Peyer's patch (tissue), 4 donors: Measurements from ENCODE around the gene ALPI. TPM values are rescaled to one million over a fixed set of nuclear protein-coding genes. Genes with fewer than 3 reads are reported as not detected.

Experiments
- DNase-seq, 3 donors: peaks; one replicate each; pipeline ENCODE4 v3.0.0-alpha.2; 2017 to 2019
- H3K27ac ChIP-seq, 4 donors: fragments of 200-600 bp; sonication (generic); one replicate each; pipeline ENCODE4 v1.5.1; 2016 to 2019
- H3K27me3 ChIP-seq, 2 donors: fragments of 200-600 bp; sonication (generic); one replicate each; pipeline ENCODE4 v1.5.1; 2019
- H3K36me3 ChIP-seq, 3 donors: fragments of 200-600 bp; sonication (generic); one replicate each; pipeline ENCODE4 v1.5.1; 2016 to 2019
- H3K4me1 ChIP-seq, 4 donors: fragments of 200-600 bp; sonication (generic); one replicate each; pipeline ENCODE4 v1.5.1; 2016 to 2019
- H3K4me3 ChIP-seq, 4 donors: fragments of 200-600 bp; sonication (generic); 1 replicate in 3 of 4; 2 replicates in 1 of 4; pipeline ENCODE4 v1.5.1; 2016 to 2019; ENCODE audit warnings: mild to moderate bottlenecking in 1 of 4
- H3K9me3 ChIP-seq, 4 donors: fragments of 200-600 bp; sonication (generic); one replicate each; pipeline ENCODE4 v1.5.1; 2016 to 2019; ENCODE audit warnings: mild to moderate bottlenecking in 1 of 4
- POLR2A ChIP-seq, 2 donors: fragments of 450-650 bp; IDR thresholded peaks; one replicate each; pipeline ENCODE4 v1.5.1; 2017; ENCODE audit warnings: antibody characterized with exemption in 2 of 2, mild to moderate bottlenecking in 2 of 2, moderate library complexity in 2 of 2
- total RNA-seq, 4 donors: library from RNA; depleted of rRNA; stranded (reverse); fragments of >200 nt; gene quantifications; one replicate each; pipeline ENCODE4 v1.1.0, GENCODE V29; 2016
- TF ChIP-seq, protein P1 (sequence below), 6 experiments: fragments of 450-650 bp in 4 of 6; fragments of 200-600 bp in 2 of 6; sonication (generic) in 1 of 6; IDR thresholded peaks; one replicate each; pipeline ENCODE4 v1.5.1; 2017 to 2019; ENCODE audit warnings: antibody characterized with exemption in 6 of 6, mild to moderate bottlenecking in 3 of 6, moderate library complexity in 1 of 6

Gene ALPI
- total RNA-seq, 4 donors from 2014 or later = 22.3 to 473 (median 350) TPM

DNA sequence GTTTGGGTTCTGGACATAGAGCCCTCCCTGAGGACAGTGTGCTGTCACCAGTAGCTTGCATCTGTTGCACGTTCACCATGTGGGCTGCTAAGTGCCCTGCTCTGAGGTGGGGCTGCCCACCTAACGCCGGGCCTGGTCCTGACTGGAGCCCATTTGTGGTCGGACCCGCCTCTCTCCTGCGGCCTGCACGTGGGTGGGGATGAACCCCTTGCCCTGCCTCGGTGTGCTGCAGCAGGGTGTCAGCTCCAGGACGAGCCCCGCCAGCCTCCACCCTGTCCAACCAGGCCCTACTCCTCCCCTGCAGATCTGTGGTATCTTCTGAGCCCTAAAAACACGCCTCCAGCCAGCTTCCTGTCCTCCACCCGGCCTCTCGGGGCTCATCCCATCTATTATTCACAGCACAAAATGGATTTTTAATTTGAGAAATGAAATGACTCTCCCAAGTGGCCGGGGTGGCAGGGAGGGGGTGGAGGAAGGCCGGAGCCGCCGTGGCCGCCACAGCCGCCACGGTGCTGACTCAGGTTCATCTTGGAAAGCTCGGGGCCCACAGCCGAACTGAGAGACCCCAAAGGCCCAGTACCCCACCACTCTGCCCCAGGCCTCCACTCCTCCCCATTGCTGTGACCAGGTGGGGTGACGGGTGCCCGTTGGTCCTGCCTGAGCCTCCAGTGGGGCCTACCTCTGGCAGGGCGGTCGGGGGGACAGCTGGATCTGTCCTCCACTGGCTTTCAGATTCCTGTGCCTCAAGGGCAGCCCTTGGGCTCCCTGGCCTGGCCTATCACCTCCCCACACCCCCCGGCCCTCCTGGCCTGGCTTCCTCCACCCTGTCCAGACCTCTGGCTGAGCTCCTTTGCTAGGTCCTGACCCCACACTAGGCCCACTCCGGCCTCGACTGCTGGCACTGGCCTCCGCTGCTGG lies 34.5 kb downstream of the ALPI start:
- DNase-seq = peak in 1 of 3 donors; percentile 46
- no peak overlapping the region for H3K27ac ChIP-seq
- peaks cover 0 to 19% (median 9%) of the 10 kb centered on the region in 4 donors for H3K4me1 ChIP-seq
- no peaks in the 10 kb centered on the region for H3K36me3 ChIP-seq
- H3K27me3 ChIP-seq = peaks cover 0 to 21% of the 10 kb centered on the region in 2 donors
- TF ChIP-seq POLR2A (IDR thresholded peaks at IDR 0.05) = no peak
- TF ChIP-seq, protein P1, sequence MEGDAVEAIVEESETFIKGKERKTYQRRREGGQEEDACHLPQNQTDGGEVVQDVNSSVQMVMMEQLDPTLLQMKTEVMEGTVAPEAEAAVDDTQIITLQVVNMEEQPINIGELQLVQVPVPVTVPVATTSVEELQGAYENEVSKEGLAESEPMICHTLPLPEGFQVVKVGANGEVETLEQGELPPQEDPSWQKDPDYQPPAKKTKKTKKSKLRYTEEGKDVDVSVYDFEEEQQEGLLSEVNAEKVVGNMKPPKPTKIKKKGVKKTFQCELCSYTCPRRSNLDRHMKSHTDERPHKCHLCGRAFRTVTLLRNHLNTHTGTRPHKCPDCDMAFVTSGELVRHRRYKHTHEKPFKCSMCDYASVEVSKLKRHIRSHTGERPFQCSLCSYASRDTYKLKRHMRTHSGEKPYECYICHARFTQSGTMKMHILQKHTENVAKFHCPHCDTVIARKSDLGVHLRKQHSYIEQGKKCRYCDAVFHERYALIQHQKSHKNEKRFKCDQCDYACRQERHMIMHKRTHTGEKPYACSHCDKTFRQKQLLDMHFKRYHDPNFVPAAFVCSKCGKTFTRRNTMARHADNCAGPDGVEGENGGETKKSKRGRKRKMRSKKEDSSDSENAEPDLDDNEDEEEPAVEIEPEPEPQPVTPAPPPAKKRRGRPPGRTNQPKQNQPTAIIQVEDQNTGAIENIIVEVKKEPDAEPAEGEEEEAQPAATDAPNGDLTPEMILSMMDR (IDR thresholded peaks at IDR 0.05) = no peak
- no peak overlapping the region for H3K4me3 ChIP-seq
- H3K9me3 ChIP-seq = no peaks in the 10 kb centered on the region

- H3K36me3 ChIP-seq = no peaks in the 10 kb centered on the region
- peaks cover 0 to 14% of the 10 kb centered on the region in 2 donors for H3K27me3 ChIP-seq
- H3K9me3 ChIP-seq = no peaks in the 10 kb centered on the region
- TF ChIP-seq, protein P1 (IDR thresholded peaks at IDR 0.05) = no peak
- TF ChIP-seq POLR2A (IDR thresholded peaks at IDR 0.05) = no peak
- H3K4me1 ChIP-seq = peaks cover 0 to 16% (median 6%) of the 10 kb centered on the region in 4 donors
- peak in 1 of 3 donors; percentile 25 for DNase-seq
- no peak overlapping the region for H3K27ac ChIP-seq
- no peak overlapping the region for H3K4me3 ChIP-seq
These were observed 35.3 kb downstream of the ALPI start for GRCh38 chr2:232491139-232491780.

DNA sequence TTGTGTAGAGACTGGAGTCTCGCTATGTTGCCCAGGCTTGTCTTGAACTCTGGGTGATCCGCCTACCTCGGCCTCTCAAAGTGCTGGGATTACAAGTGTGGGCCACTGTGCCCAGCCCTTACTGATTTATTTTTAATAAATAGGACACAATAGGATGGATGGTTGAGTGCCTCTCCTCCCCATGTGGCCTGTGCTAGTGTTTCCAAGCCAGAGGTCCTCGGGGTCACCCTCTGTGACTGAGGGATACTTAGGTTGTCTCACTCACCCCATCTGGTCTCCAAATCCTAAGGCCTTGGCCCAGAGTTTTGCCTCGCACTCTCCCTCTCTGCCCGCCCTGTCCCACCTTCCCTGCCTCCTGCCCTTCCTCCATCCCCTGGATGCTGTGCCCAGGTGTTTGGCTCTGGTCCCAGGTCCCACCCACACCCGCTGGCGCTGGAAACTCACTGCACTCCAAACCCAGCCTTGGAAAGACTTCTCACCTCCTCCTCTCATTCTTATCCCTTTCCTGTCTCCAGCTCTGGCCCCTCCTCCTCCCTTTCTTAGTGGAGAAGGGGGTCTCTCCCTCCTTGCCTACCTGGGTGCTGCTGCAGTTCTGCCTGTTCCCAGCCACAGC lies 36.4 kb downstream of the ALPI start:
- TF ChIP-seq, protein P1 (IDR thresholded peaks at IDR 0.05) = no peak
- TF ChIP-seq POLR2A (IDR thresholded peaks at IDR 0.05) = no peak
- peaks cover 0 to 5% of the 10 kb centered on the region in 2 donors for H3K27me3 ChIP-seq

DNA sequence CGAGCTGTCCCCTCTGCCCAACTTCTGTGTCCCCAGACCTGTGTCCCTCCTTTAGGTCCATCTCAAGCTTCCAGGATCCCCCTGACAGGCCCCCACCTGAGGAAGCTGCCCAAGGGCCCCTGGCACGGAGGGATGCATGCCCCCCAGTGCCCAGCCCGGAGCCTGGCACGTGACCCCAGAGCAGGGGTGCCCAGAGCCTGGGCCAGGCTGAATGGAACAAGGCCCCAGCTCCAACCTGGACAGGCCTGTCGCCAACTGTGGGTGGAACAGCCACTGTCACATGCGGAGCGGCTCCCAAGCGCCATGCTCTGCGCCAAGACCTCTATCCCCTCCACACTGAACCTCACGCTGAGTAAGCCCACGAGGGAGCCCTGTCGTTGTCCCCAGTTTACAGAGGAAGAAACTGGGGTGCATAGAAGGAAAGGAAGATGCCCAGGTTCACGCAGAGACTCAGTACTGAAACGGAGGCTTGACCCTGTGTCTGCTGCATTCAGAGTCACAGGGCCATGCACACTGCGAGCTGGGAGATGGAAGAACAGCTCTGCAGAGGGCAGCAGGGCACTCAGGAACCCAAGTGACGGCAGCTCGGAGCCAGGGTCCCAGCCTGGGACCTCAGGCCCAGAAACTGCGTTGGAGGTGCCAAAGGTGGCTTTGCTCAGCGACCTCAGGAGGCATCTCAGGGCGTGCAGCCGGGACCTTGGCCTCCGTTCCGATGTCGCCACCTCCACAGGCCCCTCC lies 37.2 kb downstream of the ALPI start:
- Histone ChIP-seq H3K27me3 (no peaks in the 10 kb centered on the region), H3K36me3 (no peaks in the 10 kb centered on the region), H3K27ac (no peak overlapping the region), H3K4me3 (no peak overlapping the region), H3K9me3 (no peaks in the 10 kb centered on the region), H3K4me1 (no peaks in the 10 kb centered on the region)
- no peak for DNase-seq
- TF ChIP-seq, protein P1 (IDR thresholded peaks at IDR 0.05) = no peak
- TF ChIP-seq POLR2A (IDR thresholded peaks at IDR 0.05) = no peak

More for the DNA sequence above, 36.4 kb downstream of the ALPI start:
- Histone ChIP-seq H3K36me3 (no peaks in the 10 kb centered on the region), H3K4me1 (peaks cover 0 to 7% (median under 1%) of the 10 kb centered on the region in 4 donors), H3K4me3 (no peak overlapping the region), H3K9me3 (no peaks in the 10 kb centered on the region), H3K27ac (no peak overlapping the region)
- no peak for DNase-seq
